Kidney epithelial cell (primary cell): ENCODE results near the gene LRRC7. TPM values are rescaled to one million over a fixed set of nuclear protein-coding genes. Genes with fewer than 3 reads are reported as not detected.

Experiments used
- DNase-seq: peaks from one replicate; pipeline ENCODE4 v3.0.0-alpha.2; 2010; ENCODE audit warnings: low read depth
- H3K27me3 ChIP-seq: 2 replicates; pipeline ENCODE4 v1.6.0; 2011; ENCODE audit warnings: low read length; ENCODE audit not compliant: control insufficient read depth, insufficient read depth
- H3K36me3 ChIP-seq: 2 replicates; pipeline ENCODE4 v1.5.1; 2011; ENCODE audit warnings: low read length; ENCODE audit not compliant: control insufficient read depth, insufficient read depth
- H3K4me3 ChIP-seq: 2 replicates; pipeline ENCODE4 v1.5.1; 2011; ENCODE audit warnings: low read depth, mild to moderate bottlenecking, control low read depth, low read length
- total RNA-seq: library from RNA; depleted of rRNA; stranded (reverse); fragments of >200 nt; gene quantifications from 2 replicates; pipeline ENCODE4 v1.2.3, GENCODE V29; 2015
- TF ChIP-seq, protein P1 (sequence below): IDR thresholded peaks from 2 replicates; pipeline ENCODE4 v1.5.1; 2011; ENCODE audit warnings: mild to moderate bottlenecking, moderate library complexity, low read length, control low read depth, inconsistent platforms; ENCODE audit not compliant: insufficient read depth, poor library complexity, severe bottlenecking

Gene LRRC7
- total RNA-seq, 1 donor from 2014 or later = 0.04 TPM

GRCh38 chr1:69592341-69592740 lies 24.6 kb downstream of the LRRC7 start:
- no peaks in the 10 kb centered on the region for H3K36me3 ChIP-seq
- no peak for DNase-seq
- no peak overlapping the region for H3K4me3 ChIP-seq
- H3K27me3 ChIP-seq = no peaks in the 10 kb centered on the region
- TF ChIP-seq, protein P1, sequence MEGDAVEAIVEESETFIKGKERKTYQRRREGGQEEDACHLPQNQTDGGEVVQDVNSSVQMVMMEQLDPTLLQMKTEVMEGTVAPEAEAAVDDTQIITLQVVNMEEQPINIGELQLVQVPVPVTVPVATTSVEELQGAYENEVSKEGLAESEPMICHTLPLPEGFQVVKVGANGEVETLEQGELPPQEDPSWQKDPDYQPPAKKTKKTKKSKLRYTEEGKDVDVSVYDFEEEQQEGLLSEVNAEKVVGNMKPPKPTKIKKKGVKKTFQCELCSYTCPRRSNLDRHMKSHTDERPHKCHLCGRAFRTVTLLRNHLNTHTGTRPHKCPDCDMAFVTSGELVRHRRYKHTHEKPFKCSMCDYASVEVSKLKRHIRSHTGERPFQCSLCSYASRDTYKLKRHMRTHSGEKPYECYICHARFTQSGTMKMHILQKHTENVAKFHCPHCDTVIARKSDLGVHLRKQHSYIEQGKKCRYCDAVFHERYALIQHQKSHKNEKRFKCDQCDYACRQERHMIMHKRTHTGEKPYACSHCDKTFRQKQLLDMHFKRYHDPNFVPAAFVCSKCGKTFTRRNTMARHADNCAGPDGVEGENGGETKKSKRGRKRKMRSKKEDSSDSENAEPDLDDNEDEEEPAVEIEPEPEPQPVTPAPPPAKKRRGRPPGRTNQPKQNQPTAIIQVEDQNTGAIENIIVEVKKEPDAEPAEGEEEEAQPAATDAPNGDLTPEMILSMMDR = no peak

DNA sequence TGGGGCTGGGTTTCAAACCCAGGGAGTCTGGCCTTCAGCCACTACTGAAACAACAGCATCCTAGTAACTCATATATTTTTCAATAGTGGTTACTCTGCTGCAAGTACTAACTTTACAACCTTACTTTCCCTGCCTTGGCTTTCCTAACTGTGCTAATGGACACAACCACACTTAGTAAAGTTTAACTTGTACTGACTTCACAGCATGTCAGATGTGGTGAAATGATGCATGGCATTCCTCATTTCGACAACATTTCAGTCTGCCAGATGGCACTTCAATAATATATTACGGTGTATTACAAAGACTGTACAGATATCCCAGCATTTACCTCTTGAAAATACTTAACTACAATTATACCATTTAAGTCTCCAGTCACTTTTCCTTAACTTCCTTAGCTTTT lies 27.8 kb downstream of the LRRC7 start:
- TF ChIP-seq, protein P1 = no peak
- no peaks in the 10 kb centered on the region for H3K36me3 ChIP-seq
- peak; percentile 31 for DNase-seq
- no peak overlapping the region for H3K4me3 ChIP-seq
- no peaks in the 10 kb centered on the region for H3K27me3 ChIP-seq

DNA sequence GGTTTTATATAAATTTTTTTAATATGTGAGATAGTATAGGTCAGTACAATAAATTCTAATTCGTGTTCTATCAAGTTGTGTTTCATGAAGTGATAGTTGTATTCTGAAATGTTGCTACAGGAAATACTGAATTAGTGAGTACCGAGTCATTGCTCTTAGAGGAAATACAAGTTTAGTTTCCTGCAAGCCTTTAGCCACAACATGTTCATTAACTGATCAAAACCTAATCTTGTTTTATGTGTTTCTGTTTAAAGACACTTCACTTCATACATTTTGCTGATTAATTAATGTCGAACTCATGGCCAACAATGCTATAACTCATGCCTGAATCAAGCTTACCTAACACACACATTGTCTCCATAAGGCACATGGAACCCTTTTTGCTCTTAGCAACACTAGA lies 43.6 kb downstream of the LRRC7 start:
- DNase-seq = peak; percentile 7
- TF ChIP-seq, protein P1 = no peak
- H3K27me3 ChIP-seq = no peaks in the 10 kb centered on the region
- no peaks in the 10 kb centered on the region for H3K36me3 ChIP-seq
- no peak overlapping the region for H3K4me3 ChIP-seq

DNA sequence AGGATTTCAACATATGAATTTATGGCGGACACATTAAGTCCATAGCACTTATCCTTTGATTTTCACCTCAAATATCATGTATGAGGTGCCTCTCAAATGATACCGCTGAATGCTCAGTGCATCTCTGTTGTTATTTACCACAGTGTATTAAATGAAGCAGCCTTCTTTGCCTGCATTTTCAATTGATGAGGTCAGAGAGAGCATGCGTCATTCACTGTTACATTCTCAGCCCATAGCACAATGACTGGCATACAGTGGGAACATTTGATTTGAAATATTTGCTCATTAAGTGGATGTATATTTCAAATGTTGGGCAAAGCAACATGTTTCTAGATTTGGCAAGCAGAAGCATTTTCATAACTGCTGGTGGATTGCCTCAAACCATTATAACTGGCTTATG lies 45.7 kb downstream of the LRRC7 start:
- Histone ChIP-seq H3K4me3 (no peak overlapping the region), H3K36me3 (no peaks in the 10 kb centered on the region), H3K27me3 (no peaks in the 10 kb centered on the region)
- TF ChIP-seq, protein P1 = no peak
- DNase-seq = no peak

DNA sequence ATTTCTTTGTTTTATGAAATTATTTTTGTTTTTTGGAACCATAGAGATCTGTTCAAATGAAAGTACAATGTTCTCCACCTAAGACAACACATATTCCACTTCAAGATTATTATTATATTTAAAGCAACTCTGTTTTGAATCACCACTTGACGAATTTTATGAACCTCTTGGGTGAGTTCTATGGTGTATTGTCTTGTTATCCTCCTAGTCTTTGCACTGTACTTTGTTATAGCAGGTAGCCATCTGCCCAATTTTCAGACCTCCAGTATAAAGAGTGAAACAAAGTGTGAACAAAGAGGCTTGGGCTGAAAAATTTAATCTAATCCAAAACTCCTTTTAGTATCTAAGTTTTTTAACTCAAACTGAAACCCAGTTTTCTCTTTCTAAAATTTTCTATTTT lies 71.0 kb downstream of the LRRC7 start:
- no peak for DNase-seq
- H3K4me3 ChIP-seq = no peak overlapping the region
- no peaks in the 10 kb centered on the region for H3K36me3 ChIP-seq
- TF ChIP-seq, protein P1 = no peak
- no peaks in the 10 kb centered on the region for H3K27me3 ChIP-seq

DNA sequence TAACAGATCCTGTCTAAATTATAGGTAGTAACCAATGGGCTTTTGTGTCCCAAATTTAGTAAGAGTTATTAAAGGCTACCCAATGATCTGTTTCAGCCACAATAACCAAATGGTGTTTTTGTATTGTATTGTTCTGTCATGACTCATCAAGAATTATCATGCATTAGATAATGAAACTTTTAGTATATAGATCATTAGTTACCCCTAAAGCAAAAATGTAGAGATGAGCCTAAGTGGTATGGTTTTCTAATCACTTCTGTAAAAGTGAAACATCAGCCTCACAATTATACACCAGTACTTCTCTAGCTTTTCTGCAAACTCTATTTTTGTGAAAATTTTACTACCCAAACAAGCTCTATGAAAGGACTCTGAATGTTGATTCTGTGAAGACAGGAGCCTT lies 71.4 kb downstream of the LRRC7 start:
- Histone ChIP-seq H3K4me3 (no peak overlapping the region), H3K27me3 (no peaks in the 10 kb centered on the region), H3K36me3 (no peaks in the 10 kb centered on the region)
- TF ChIP-seq, protein P1 = no peak
- DNase-seq = no peak
